Central memory CD8-positive, alpha-beta T cell (primary cell): ENCODE data around the gene TAF13.

Experiments
- ATAC-seq: fragments of 150-1000 bp; cut with Tn5 transposase; replicated peaks from 2 replicates; pipeline ENCODE4 v1.10.0; 2022; ENCODE audit warnings: mild to moderate bottlenecking, moderate FRiP score, moderate number of reproducible peaks; ENCODE audit not compliant: poor library complexity, severe bottlenecking; ENCODE audit errors: extremely low read depth
- DNase-seq, 2 donors: peaks; one replicate each; pipeline ENCODE4 v3.0.0; 2021; ENCODE audit warnings: low spot score in 2 of 2
- H3K27ac Mint-ChIP-seq: one replicate; pipeline ENCODE4 v1.8.0; 2022; ENCODE audit warnings: low read depth, mild to moderate bottlenecking, moderate library complexity, mixed read lengths
- H3K27me3 Mint-ChIP-seq: one replicate; pipeline ENCODE4 v1.8.0; 2022; ENCODE audit warnings: mixed read lengths
- H3K36me3 Mint-ChIP-seq: one replicate; pipeline ENCODE4 v1.8.0; 2022; ENCODE audit warnings: mild to moderate bottlenecking, moderate library complexity, mixed read lengths; ENCODE audit not compliant: insufficient read depth
- H3K4me1 Mint-ChIP-seq: one replicate; pipeline ENCODE4 v1.8.0; 2022; ENCODE audit warnings: mixed read lengths
- H3K4me3 Mint-ChIP-seq: one replicate; pipeline ENCODE4 v1.8.0; 2022; ENCODE audit warnings: mild to moderate bottlenecking, moderate library complexity, mixed read lengths
- H3K9me3 Mint-ChIP-seq: one replicate; pipeline ENCODE4 v1.8.0; 2022; ENCODE audit warnings: mixed read lengths

TAF13 gene

GRCh38 chr1:109084563-109085517, 9.0 kb upstream of the TAF13 start:
- no peak overlapping the region for H3K4me3 Mint-ChIP-seq
- peaks cover 6% of the 10 kb centered on the region for H3K36me3 Mint-ChIP-seq
- ATAC-seq (no peak), DNase-seq (no peak)
- no peak overlapping the region for H3K27ac Mint-ChIP-seq
- H3K4me1 Mint-ChIP-seq: no peaks in the 10 kb centered on the region
- H3K9me3 Mint-ChIP-seq: no peaks in the 10 kb centered on the region
- H3K27me3 Mint-ChIP-seq: no peaks in the 10 kb centered on the region

- DNase-seq (no peak), ATAC-seq (no peak)
- Mint-ChIP-seq H3K4me3 (no peak overlapping the region), H3K4me1 (no peaks in the 10 kb centered on the region), H3K36me3 (peaks cover 4% of the 10 kb centered on the region), H3K9me3 (no peaks in the 10 kb centered on the region), H3K27ac (no peak overlapping the region), H3K27me3 (no peaks in the 10 kb centered on the region)
These were observed 8.1 kb upstream of the TAF13 start for GRCh38 chr1:109083923-109084322.

DNA sequence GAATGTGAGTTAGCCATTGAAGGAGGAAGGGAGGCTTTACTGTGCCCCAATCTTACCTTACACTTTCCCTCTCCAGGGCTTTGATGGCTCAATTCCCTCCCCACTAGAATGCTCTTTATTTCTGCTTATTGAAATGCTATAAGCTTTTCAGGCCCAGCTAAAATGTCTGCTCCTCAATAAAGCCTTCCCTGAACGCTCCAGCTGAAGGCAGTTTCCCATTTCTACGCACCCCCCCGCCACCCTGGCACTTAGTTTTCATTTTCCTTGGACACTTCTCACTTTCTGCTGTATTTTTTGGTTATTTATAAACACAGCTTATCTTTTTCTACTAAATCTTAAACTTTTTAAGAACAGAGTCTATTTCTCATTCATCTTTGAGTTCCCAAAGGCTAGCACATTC, 7.7 kb upstream of the TAF13 start:
- H3K9me3 Mint-ChIP-seq: no peaks in the 10 kb centered on the region
- no peak for ATAC-seq
- H3K27ac Mint-ChIP-seq: no peak overlapping the region
- no peak overlapping the region for H3K4me3 Mint-ChIP-seq
- no peaks in the 10 kb centered on the region for H3K4me1 Mint-ChIP-seq
- no peaks in the 10 kb centered on the region for H3K27me3 Mint-ChIP-seq
- peaks cover 2% of the 10 kb centered on the region for H3K36me3 Mint-ChIP-seq
- DNase-seq: no peak

- peaks cover 9% of the 10 kb centered on the region for H3K36me3 Mint-ChIP-seq
- no peaks in the 10 kb centered on the region for H3K9me3 Mint-ChIP-seq
- ATAC-seq: no peak
- DNase-seq: no peak
- no peak overlapping the region for H3K27ac Mint-ChIP-seq
- no peaks in the 10 kb centered on the region for H3K27me3 Mint-ChIP-seq
- H3K4me1 Mint-ChIP-seq: peaks cover 6% of the 10 kb centered on the region
- no peak overlapping the region for H3K4me3 Mint-ChIP-seq
These were observed 4.8 kb upstream of the TAF13 start for GRCh38 chr1:109080441-109081082.

GRCh38 chr1:109079240-109079622, 3.4 kb upstream of the TAF13 start:
- peaks cover 19% of the 10 kb centered on the region for H3K4me1 Mint-ChIP-seq
- no peak for ATAC-seq
- H3K36me3 Mint-ChIP-seq: peaks cover 11% of the 10 kb centered on the region
- no peak overlapping the region for H3K4me3 Mint-ChIP-seq
- H3K27ac Mint-ChIP-seq: no peak overlapping the region
- DNase-seq: no peak
- H3K9me3 Mint-ChIP-seq: no peaks in the 10 kb centered on the region
- no peaks in the 10 kb centered on the region for H3K27me3 Mint-ChIP-seq

- H3K4me1 Mint-ChIP-seq: peaks cover 21% of the 10 kb centered on the region
- H3K4me3 Mint-ChIP-seq: no peak overlapping the region
- H3K9me3 Mint-ChIP-seq: no peaks in the 10 kb centered on the region
- H3K36me3 Mint-ChIP-seq: peaks cover 14% of the 10 kb centered on the region
- no peak overlapping the region for H3K27ac Mint-ChIP-seq
- H3K27me3 Mint-ChIP-seq: no peaks in the 10 kb centered on the region
- ATAC-seq: no peak
- no peak for DNase-seq
These were observed 2.5 kb upstream of the TAF13 start for GRCh38 chr1:109078317-109078716.

- H3K4me3 Mint-ChIP-seq: no peak overlapping the region
- H3K27ac Mint-ChIP-seq: no peak overlapping the region
- ATAC-seq (no peak), DNase-seq (no peak)
- H3K4me1 Mint-ChIP-seq: peaks cover 14% of the 10 kb centered on the region
- peaks cover 35% of the 10 kb centered on the region for H3K36me3 Mint-ChIP-seq
- H3K9me3 Mint-ChIP-seq: no peaks in the 10 kb centered on the region
- no peaks in the 10 kb centered on the region for H3K27me3 Mint-ChIP-seq
These were observed 6.5 kb downstream of the TAF13 start for GRCh38 chr1:109069294-109069693.

DNA sequence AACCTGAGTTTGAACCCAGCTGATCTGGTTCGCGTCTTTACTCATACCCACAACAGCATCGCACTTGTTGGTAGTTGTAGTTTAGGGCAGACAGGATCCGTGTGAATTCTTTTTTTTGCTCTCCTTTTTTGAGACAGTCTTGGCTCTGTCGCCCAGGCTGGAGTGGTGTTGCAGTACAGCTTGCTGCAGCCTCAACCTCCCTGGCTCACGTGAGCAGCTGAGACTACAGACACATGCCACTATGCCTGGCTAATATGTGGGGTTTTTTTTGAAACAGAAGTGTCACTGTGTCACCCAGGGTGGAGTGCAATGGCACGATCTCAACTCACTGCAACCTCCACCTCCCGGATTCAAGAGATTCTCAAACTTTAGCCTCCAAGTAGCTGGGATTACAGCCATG, 7.9 kb downstream of the TAF13 start:
- H3K9me3 Mint-ChIP-seq: no peaks in the 10 kb centered on the region
- H3K36me3 Mint-ChIP-seq: peaks cover 33% of the 10 kb centered on the region
- DNase-seq (no peak), ATAC-seq (no peak)
- H3K27me3 Mint-ChIP-seq: no peaks in the 10 kb centered on the region
- peaks cover 9% of the 10 kb centered on the region for H3K4me1 Mint-ChIP-seq
- no peak overlapping the region for H3K27ac Mint-ChIP-seq
- no peak overlapping the region for H3K4me3 Mint-ChIP-seq

- peaks cover 27% of the 10 kb centered on the region for H3K36me3 Mint-ChIP-seq
- no peak for ATAC-seq
These were observed 10.7 kb downstream of the TAF13 start for GRCh38 chr1:109065137-109065536.

GRCh38 chr1:109061183-109061582, 14.6 kb downstream of the TAF13 start:
- no peaks in the 10 kb centered on the region for H3K4me1 Mint-ChIP-seq
- H3K27me3 Mint-ChIP-seq: no peaks in the 10 kb centered on the region
- ATAC-seq: no peak
- no peak for DNase-seq
- H3K36me3 Mint-ChIP-seq: peaks cover 16% of the 10 kb centered on the region
- H3K9me3 Mint-ChIP-seq: no peaks in the 10 kb centered on the region
- no peak overlapping the region for H3K27ac Mint-ChIP-seq
- no peak overlapping the region for H3K4me3 Mint-ChIP-seq

More at GRCh38 chr1:109065137-109065536, 10.7 kb downstream of the TAF13 start:
- Mint-ChIP-seq H3K27me3 (no peaks in the 10 kb centered on the region), H3K4me1 (no peaks in the 10 kb centered on the region), H3K27ac (no peak overlapping the region), H3K9me3 (no peaks in the 10 kb centered on the region), H3K4me3 (no peak overlapping the region)
- DNase-seq: no peak

GRCh38 chr1:109060707-109061106, 15.1 kb downstream of the TAF13 start:
- DNase-seq (no peak), ATAC-seq (no peak)
- Mint-ChIP-seq H3K4me1 (no peaks in the 10 kb centered on the region), H3K36me3 (peaks cover 14% of the 10 kb centered on the region), H3K27me3 (no peaks in the 10 kb centered on the region), H3K27ac (no peak overlapping the region), H3K4me3 (no peak overlapping the region), H3K9me3 (no peaks in the 10 kb centered on the region)

GRCh38 chr1:109059026-109059425, 16.8 kb downstream of the TAF13 start:
- ATAC-seq (no peak), DNase-seq (no peak)
- H3K36me3 Mint-ChIP-seq: peaks cover 3% of the 10 kb centered on the region
- H3K27ac Mint-ChIP-seq: no peak overlapping the region
- no peak overlapping the region for H3K4me3 Mint-ChIP-seq
- H3K27me3 Mint-ChIP-seq: no peaks in the 10 kb centered on the region
- no peaks in the 10 kb centered on the region for H3K4me1 Mint-ChIP-seq
- H3K9me3 Mint-ChIP-seq: no peaks in the 10 kb centered on the region

DNA sequence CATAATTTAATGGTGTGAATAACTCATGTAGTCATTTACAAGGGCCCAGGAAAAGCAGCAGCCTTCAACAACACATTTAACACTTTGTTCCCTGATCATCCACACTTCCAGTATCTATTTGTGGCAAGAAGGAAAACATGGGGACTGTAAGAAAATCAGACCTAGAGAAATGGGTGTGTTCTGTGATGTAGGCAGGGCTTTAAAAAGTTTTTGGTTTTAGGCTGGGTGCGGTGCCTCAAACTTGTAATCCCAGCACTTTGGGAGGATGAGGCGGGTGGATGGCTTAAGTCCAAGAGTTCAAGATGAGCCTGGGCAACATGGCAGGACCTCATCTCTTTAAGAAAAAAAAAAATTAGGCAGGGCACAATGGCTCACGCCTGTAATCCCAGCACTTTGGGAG, 19.7 kb downstream of the TAF13 start:
- Mint-ChIP-seq H3K4me1 (no peaks in the 10 kb centered on the region), H3K27ac (no peak overlapping the region), H3K9me3 (no peaks in the 10 kb centered on the region), H3K4me3 (no peak overlapping the region), H3K36me3 (no peaks in the 10 kb centered on the region), H3K27me3 (no peaks in the 10 kb centered on the region)
- DNase-seq: no peak
- ATAC-seq: no peak
